Heart left ventricle (tissue), 16 donors: ENCODE measurements around the gene SELENOO. TPM values are rescaled to one million over a fixed set of nuclear protein-coding genes. Genes with fewer than 3 reads are reported as not detected.

Experiments
- ATAC-seq, 4 donors: fragments of 200-7000 bp; cut with Tn5 transposase; one replicate each; pipeline ENCODE4 v1.9.1; 2020 to 2022; ENCODE audit warnings: moderate library complexity in 4 of 4, mild to moderate bottlenecking in 3 of 4, moderate number of reproducible peaks in 1 of 4
- DNase-seq, 5 donors: peaks; one replicate each; pipeline ENCODE4 v3.0.0-alpha.2; 2020
- H3K27ac ChIP-seq, 12 donors: fragments of 200-600 bp; sonication (generic) in 4 of 12; one replicate each; pipeline versions ENCODE4 v1.5.0 to v1.8.0; 2016 to 2022; ENCODE audit warnings: mild to moderate bottlenecking in 2 of 12
- H3K27me3 ChIP-seq, 9 donors: fragments of 200-600 bp; sonication (generic) in 2 of 9; one replicate each; pipeline versions ENCODE4 v1.5.1 to v1.8.0; 2016 to 2022; ENCODE audit warnings: mild to moderate bottlenecking in 3 of 9
- H3K36me3 ChIP-seq, 9 donors: fragments of 200-600 bp; sonication (generic) in 2 of 9; one replicate each; pipeline versions ENCODE4 v1.5.0 to v1.8.0; 2018 to 2022; ENCODE audit warnings: mild to moderate bottlenecking in 2 of 9
- H3K4me1 ChIP-seq, 12 donors: fragments of 200-600 bp; sonication (generic) in 4 of 12; one replicate each; pipeline versions ENCODE4 v1.5.0 to v1.8.0; 2016 to 2022; ENCODE audit warnings: mild to moderate bottlenecking in 3 of 12
- H3K4me3 ChIP-seq, 12 donors: fragments of 200-600 bp; sonication (generic) in 4 of 12; one replicate each; pipeline versions ENCODE4 v1.5.0 to v1.8.0; 2017 to 2022; ENCODE audit warnings: mild to moderate bottlenecking in 9 of 12, moderate library complexity in 4 of 12
- H3K9me3 ChIP-seq, 12 donors: fragments of 200-600 bp; sonication (generic) in 4 of 12; one replicate each; pipeline versions ENCODE4 v1.5.0 to v1.8.0; 2016 to 2022; ENCODE audit warnings: mild to moderate bottlenecking in 1 of 12
- CTCF ChIP-seq, 12 donors: fragments of 200-600 bp; sonication (generic) in 4 of 12; IDR thresholded peaks; one replicate each; pipeline versions ENCODE4 v1.5.0 to v1.8.0; 2018 to 2022; ENCODE audit warnings: antibody characterized with exemption in 12 of 12, mild to moderate bottlenecking in 5 of 12
- POLR2A ChIP-seq, 2 donors: fragments of 450-650 bp; IDR thresholded peaks; one replicate each; pipeline ENCODE4 v1.6.1; 2017; ENCODE audit warnings: antibody characterized with exemption in 2 of 2, mild to moderate bottlenecking in 2 of 2, moderate library complexity in 2 of 2
- WGBS, 4 donors: extraction: QIAGEN DNeasy Blood & Tissue Kit in 2 of 4; methylation state at CpG; one replicate each; pipeline versions ENCODE4 v1.1.5 to v1.1.7; 2013 to 2018; 5-methylcytosine and 5-hydroxymethylcytosine counted together
- intact Hi-C, 10 donors: fragments of 100-400 bp; cut with DNase I; formaldehyde crosslinking; loops; one replicate each; pipeline versions ENCODE4 v1.11.1 to v1.14.2; 2022
- polyA plus RNA-seq, 2 donors: library from polyadenylated mRNA; stranded (reverse); fragments of 200-250 nt; gene quantifications; one replicate each; pipeline ENCODE4 v1.2.3, GENCODE V29; 2013
- total RNA-seq, 9 donors: library from RNA; depleted of rRNA in 2 of 9; stranded (reverse); fragments of >200 nt in 2 of 9; fragmentation: NEBNext Ultra II Directional in 3 of 9; extraction: Animal tissue kit (Norgen Biotek cat#: 25700) in 3 of 9; gene quantifications; one replicate each; pipeline versions ENCODE4 v1.1.0 to v1.2.4, GENCODE V29; 2016 to 2023
- donor health status: ischemic (EF 13 %, LVEDD 7.1; RV severe dilation, severe dysfunction).
- donor health status: healthy with polysubstance abuse.
- donor health status: DM: no; HTN: yes; CAD: no.
- donor health status: DM: no; HTN: no; CAD: no.
- donor health status: ischemic (EF 25% LVEDD 6.9; RV normal size, moderate dysfunction).
- donor health status: ischemic (EF 25% LVEDD 5.7; RV mildly dilated, moderate dysfunction).
- donor health status: healthy.
- donor health status: DM: yes; HTN: yes; CAD: no.
- donor health status: ischemic (EF 35%, LVEDD 5.7; RV mildly dilated, moderate dysfunction).
- donor health status: nonischemic (EF 11% LVEDD 7.7; RV severe dilation, severe dysfunction).
- donor health status: DM: yes; HTN: yes; CAD: no.
- donor health status: PGD.
- donor health status: ischemic (EF 29% LVEDD 5.4; RV normal size, mild dysfunction).
- donor health status: nonischemic (EF 23%, LVEDD 6.1; RV moderate dilation, normal function).

SELENOO gene
- total and polyA plus RNA-seq, 11 donors: 10.4 to 23.8 (median 15.4) TPM

- DNase-seq (peak in 1 of 5 donors; percentile 70), ATAC-seq (peak in 3 of 4 donors; percentile 3 to 19 (median 6))
- WGBS, 4 donors: 0 to 5% (median 1%) methylated on average over 27 to 92 of the region's 92 CpGs
- H3K4me1 ChIP-seq: peaks cover 5 to 51% (median 16%) of the 10 kb centered on the region in 12 donors
- peaks cover 0 to 13% (median 0%) of the 10 kb centered on the region in 9 donors for H3K27me3 ChIP-seq
- peaks cover 0 to 4% (median 0%) of the 10 kb centered on the region in 9 donors for H3K36me3 ChIP-seq
- no peaks in the 10 kb centered on the region for H3K9me3 ChIP-seq
- intact Hi-C loops: no loop called here
- peak overlapping the region; percentile 37 to 84 (median 56) for H3K4me3 ChIP-seq
- peak overlapping the region in 11 of 12 donors; percentile 21 to 71 (median 60) for H3K27ac ChIP-seq
- no peak for TF ChIP-seq CTCF (IDR thresholded peaks at IDR 0.05)
- no peak for TF ChIP-seq POLR2A (IDR thresholded peaks at IDR 0.05)
These were observed 60.2 kb downstream of the SELENOO start for GRCh38 chr22:50260801-50261614.

GRCh38 chr22:50261615-50262459 is 61.0 kb downstream of the SELENOO start, which contains the start of gene MAPK12:
Gene MAPK12, minus strand, starts transcription at chr22:50261683. Its CDS starts 174 bp downstream, at chr22:50261509.
- ATAC-seq (peak in 3 of 4 donors; percentile 26 to 46 (median 44)), DNase-seq (peak in 3 of 5 donors; percentile 54 to 62 (median 62))

GRCh38 chr22:50262460-50262911 is 61.7 kb downstream of the SELENOO start:
- TF ChIP-seq CTCF (IDR thresholded peaks at IDR 0.05) (no peak), POLR2A (IDR thresholded peaks at IDR 0.05) (no peak)
- no peaks in the 10 kb centered on the region for H3K9me3 ChIP-seq
- peaks cover 6 to 57% (median 19%) of the 10 kb centered on the region in 12 donors for H3K4me1 ChIP-seq
- peaks cover 0 to 13% (median 0%) of the 10 kb centered on the region in 9 donors for H3K27me3 ChIP-seq
- ATAC-seq: no peak
- peak overlapping the region in 1 of 12 donors; percentile 68 for H3K4me3 ChIP-seq
- H3K27ac ChIP-seq: peak overlapping the region in 1 of 12 donors; percentile 70
- WGBS, 4 donors: 68 to 86% (median 80%) methylated on average over 6 to 7 of the region's 7 CpGs
- no peaks in the 10 kb centered on the region for H3K36me3 ChIP-seq
- DNase-seq: no peak
- intact Hi-C loops: no loop called here

More at GRCh38 chr22:50261615-50262459, 61.0 kb downstream of the SELENOO start, which contains the start of gene MAPK12:
- Histone ChIP-seq H3K4me1 (peaks cover 6 to 53% (median 16%) of the 10 kb centered on the region in 12 donors), H3K36me3 (peaks cover 0 to under 1% (median 0%) of the 10 kb centered on the region in 9 donors), H3K27me3 (peaks cover 0 to 13% (median 0%) of the 10 kb centered on the region in 9 donors), H3K27ac (peak within 1 kb of the TSS in 11 of 12 donors; percentile 21 to 71 (median 62)), H3K4me3 (peak within 1 kb of the TSS; percentile 37 to 84 (median 56)), H3K9me3 (no peaks in the 10 kb centered on the region)
- intact Hi-C loops: no loop called here
- WGBS, 4 donors: 4 to 29% (median 9%) methylated on average over 6 to 61 of the region's 61 CpGs
- TF ChIP-seq CTCF (IDR thresholded peaks at IDR 0.05) (no peak), POLR2A (IDR thresholded peaks at IDR 0.05) (no peak)
